ENCODE results near the gene TMLHE.
"Not testable (repeated sequence)": the region's sequence is repeated elsewhere in the genome, so short reads cannot be mapped to it uniquely, and the experiment has no call there.

Gene TMLHE

GRCh38 chrX:155514225-155514624, 98.5 kb downstream of the TMLHE start:
- DNase-seq = no peak
- intact Hi-C loops (cut with DNase I) = no loop called here

DNA sequence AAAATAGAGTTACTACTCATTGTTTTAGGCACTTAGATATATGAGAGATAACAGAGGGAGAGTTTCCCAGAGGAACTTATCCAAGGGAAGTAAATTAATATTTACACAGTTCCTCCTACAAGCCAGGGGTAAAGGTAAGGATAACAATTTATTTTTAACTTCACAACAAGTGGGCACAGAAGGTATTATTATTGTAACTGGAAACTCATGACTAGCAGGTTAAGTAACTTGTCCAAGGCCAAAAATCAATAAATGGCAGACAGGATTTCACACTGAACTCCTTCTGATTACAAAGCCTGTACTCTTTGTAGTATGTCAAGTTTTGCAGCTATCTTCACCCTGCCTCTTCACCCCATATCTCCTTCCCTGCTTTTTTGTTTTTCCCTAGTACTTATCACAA, 107.5 kb downstream of the TMLHE start:
- intact Hi-C loops (cut with DNase I) = no loop called here
- DNase-seq = no peak

DNA sequence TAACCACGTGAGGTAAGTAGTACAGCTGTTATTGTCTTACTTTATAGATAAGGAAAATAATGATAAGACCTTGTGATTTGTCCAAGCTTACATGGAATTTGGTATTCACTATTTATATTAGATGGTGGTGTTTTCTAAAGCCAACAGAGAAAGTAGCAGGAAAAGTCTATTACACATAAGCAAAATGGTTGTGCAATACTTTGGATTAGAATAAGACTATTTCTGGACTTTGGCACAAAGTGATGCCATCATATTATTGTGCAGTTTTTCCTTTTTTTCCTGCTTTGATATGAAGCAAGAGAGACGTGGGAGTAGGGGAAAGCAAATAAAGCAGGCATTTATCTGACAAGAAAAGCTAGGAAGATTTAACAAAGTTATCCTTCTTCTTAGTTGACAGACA, 117.6 kb downstream of the TMLHE start:
- DNase-seq; intact Hi-C loops (cut with DNase I): not testable (repeated sequence)

- intact Hi-C loops (cut with DNase I); DNase-seq: not testable (repeated sequence)
These were observed 121.3 kb downstream of the TMLHE start for GRCh38 chrX:155491421-155491820.

GRCh38 chrX:155477136-155477535, 135.6 kb downstream of the TMLHE start:
- DNase-seq; intact Hi-C loops (cut with DNase I): not testable (repeated sequence)

- intact Hi-C loops (cut with DNase I); DNase-seq: not testable (repeated sequence)
These were observed 146.3 kb downstream of the TMLHE start for GRCh38 chrX:155466269-155466938.

DNA sequence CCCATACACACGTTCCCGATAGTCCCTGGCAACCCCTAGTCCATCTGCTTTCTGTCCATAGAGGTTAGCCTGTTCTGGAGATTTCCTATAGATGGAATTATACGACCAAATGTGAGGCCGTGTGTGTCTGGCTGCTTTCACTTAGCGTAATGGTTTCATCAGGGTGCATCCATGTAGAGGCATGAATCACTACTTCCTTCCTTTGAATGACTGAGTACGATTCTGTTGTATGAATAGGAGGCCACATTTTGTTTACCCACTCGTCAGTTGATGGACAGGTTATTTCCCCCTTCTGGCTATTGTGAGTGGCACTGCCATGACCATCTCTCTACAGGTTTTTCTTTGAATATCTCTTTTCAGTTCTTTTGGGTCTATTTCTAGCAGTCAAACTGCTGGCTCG, 152.3 kb downstream of the TMLHE start:
- DNase-seq; intact Hi-C loops (cut with DNase I): not testable (repeated sequence)

DNA sequence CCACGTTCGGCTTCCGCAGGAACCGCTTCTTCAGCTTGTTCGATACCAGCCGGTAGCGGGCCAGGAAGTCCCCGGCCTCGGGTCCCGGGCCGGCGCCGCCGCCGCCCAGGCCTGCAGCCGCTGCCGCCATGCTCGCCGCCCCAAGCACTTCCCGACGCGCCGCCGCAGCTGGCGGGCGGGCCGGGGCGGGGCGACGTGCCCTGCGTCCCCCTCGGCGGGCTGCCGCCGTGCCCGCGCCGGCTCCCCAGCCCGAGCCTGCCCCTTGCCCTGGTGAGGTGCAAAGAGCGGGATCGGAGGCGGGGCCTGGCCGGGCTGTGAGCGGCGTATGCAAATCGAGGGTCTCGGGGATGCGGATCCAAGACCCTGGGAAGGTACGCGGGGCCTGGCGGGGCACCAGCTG, 154.3 kb downstream of the TMLHE start, which contains the start of gene F8A3:
F8A3 (minus strand) TSS at position 150 of the 400 bp plus-strand sequence; CDS start at position 130, 20 bp downstream.
- intact Hi-C loops (cut with DNase I) = not testable (repeated sequence)

GRCh38 chrX:155457761-155458447, 154.8 kb downstream of the TMLHE start:
- intact Hi-C loops (cut with DNase I); DNase-seq: not testable (repeated sequence)

More for the DNA sequence above, 154.3 kb downstream of the TMLHE start, which contains the start of gene F8A3:
- not testable (repeated sequence) for DNase-seq

GRCh38 chrX:155441097-155441496, 171.7 kb downstream of the TMLHE start:
- intact Hi-C loops (cut with DNase I) = no loop called here
- peak in 1 of 10 donors; percentile 43 for DNase-seq
